Activated CD8-positive, alpha-beta memory T cell treated with anti-CD3 and anti-CD28 coated beads for 1 hour (primary cell): ENCODE data around the gene AK9.

Source experiments
- DNase-seq, 2 donors: peaks; one replicate each; pipeline ENCODE4 v3.0.0-alpha.2; 2020; ENCODE audit warnings: low read depth in 1 of 2; ENCODE audit errors: extremely low read depth in 1 of 2

Gene AK9

GRCh38 chr6:109513571-109514071 is 177.4 kb downstream of the AK9 start:
- DNase-seq: no peak

GRCh38 chr6:109512271-109512817 is 178.7 kb downstream of the AK9 start:
- no peak for DNase-seq

GRCh38 chr6:109511832-109512231 is 179.2 kb downstream of the AK9 start:
- DNase-seq: no peak

GRCh38 chr6:109510358-109510757 is 180.6 kb downstream of the AK9 start:
- no peak for DNase-seq

- no peak for DNase-seq
Measured at GRCh38 chr6:109508166-109508860, 182.7 kb downstream of the AK9 start.

GRCh38 chr6:109507490-109508072 is 183.4 kb downstream of the AK9 start:
- no peak for DNase-seq

GRCh38 chr6:109506841-109507240 is 184.2 kb downstream of the AK9 start:
- no peak for DNase-seq

GRCh38 chr6:109506314-109506713 is 184.7 kb downstream of the AK9 start:
- no peak for DNase-seq

- DNase-seq: no peak
Measured at GRCh38 chr6:109503327-109504224, 187.4 kb downstream of the AK9 start.

- no peak for DNase-seq
Measured at GRCh38 chr6:109498936-109499335, 192.1 kb downstream of the AK9 start.

- no peak for DNase-seq
Measured at GRCh38 chr6:109498052-109498451, 192.9 kb downstream of the AK9 start.

- DNase-seq: no peak
Measured at GRCh38 chr6:109496036-109496772, 194.8 kb downstream of the AK9 start.

GRCh38 chr6:109493865-109494264 is 197.1 kb downstream of the AK9 start:
- no peak for DNase-seq

GRCh38 chr6:109491207-109491938 is 199.6 kb downstream of the AK9 start:
- no peak for DNase-seq

- no peak for DNase-seq
Measured at GRCh38 chr6:109490713-109491112, 200.3 kb downstream of the AK9 start.

- DNase-seq: no peak
Measured at GRCh38 chr6:109488001-109488400, 203.0 kb downstream of the AK9 start.

GRCh38 chr6:109486068-109486467 is 204.9 kb downstream of the AK9 start:
- no peak for DNase-seq

- DNase-seq: no peak
Measured at GRCh38 chr6:109485266-109485935, 205.6 kb downstream of the AK9 start.

- DNase-seq: no peak
Measured at GRCh38 chr6:109484122-109484521, 206.9 kb downstream of the AK9 start.

GRCh38 chr6:109483735-109484057 is 207.3 kb downstream of the AK9 start:
- DNase-seq: no peak
